BLaER1 treated with 17β-estradiol and CSF1 and Interleukin-3, amounts not matched to agents 10 nM and 100 nM (cell line): Measurements from ENCODE around the gene DDR2.

ENCODE experiments used
- H3K27ac ChIP-seq, 11 experiments: shearing (Covaris generic); formaldehyde crosslinking; 2 replicates each; pipeline ENCODE4 v1.8.1; 2022
- H3K27me3 ChIP-seq, 11 experiments: shearing (Covaris generic); formaldehyde crosslinking; 2 replicates each; pipeline ENCODE4 v1.8.1; 2022
- H3K36me3 ChIP-seq, 11 experiments: shearing (Covaris generic); formaldehyde crosslinking; 2 replicates each; pipeline ENCODE4 v1.8.1; 2022
- H3K4me1 ChIP-seq, 10 experiments: shearing (Covaris generic); formaldehyde crosslinking; 2 replicates each; pipeline ENCODE4 v1.8.1; 2022
- H3K4me2 ChIP-seq, 11 experiments: shearing (Covaris generic); formaldehyde crosslinking; 2 replicates each; pipeline ENCODE4 v1.8.1; 2022
- H3K4me3 ChIP-seq, 10 experiments: shearing (Covaris generic); formaldehyde crosslinking; 2 replicates each; pipeline ENCODE4 v1.8.1; 2022
- H3K9ac ChIP-seq, 11 experiments: shearing (Covaris generic); formaldehyde crosslinking; 2 replicates each; pipeline ENCODE4 v1.8.1; 2022
- H3K9me3 ChIP-seq, 11 experiments: shearing (Covaris generic); formaldehyde crosslinking; replicated peaks in 1 of 11; 2 replicates each; pipeline ENCODE4 v1.8.1; 2022
- H4K20me1 ChIP-seq, 11 experiments: shearing (Covaris generic); formaldehyde crosslinking; 2 replicates each; pipeline ENCODE4 v1.8.1; 2022
- Cebpa-rat ChIP-seq, 11 experiments: shearing (Covaris generic); IDR thresholded peaks; 2 replicates each; pipeline ENCODE4 v1.8.1; 2022

Gene DDR2

DNA sequence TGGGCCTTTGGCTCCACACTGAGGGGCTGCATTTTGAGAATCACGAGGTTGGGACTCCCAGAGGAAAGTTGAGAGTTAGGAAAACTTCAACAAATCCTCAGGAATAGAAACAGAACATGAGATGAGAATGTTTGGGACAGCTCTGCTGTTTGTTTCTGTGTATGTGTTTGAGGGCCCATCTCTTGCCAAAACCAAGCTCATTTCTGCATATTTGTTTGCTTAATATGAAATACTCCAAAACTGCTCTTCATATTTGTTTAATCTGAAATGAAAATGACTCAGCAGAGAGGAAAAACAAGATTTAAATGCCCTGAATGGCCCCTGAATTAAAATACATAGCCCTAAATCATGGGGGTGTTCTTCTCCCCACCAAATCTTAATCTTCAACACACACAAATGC lies 78.1 kb downstream of the DDR2 start:
- Histone ChIP-seq H3K4me1 (no peaks in the 10 kb centered on the region), H3K9me3 (no peaks in the 10 kb centered on the region), H3K4me2 (no peak overlapping the region), H3K27me3 (no peaks in the 10 kb centered on the region), H4K20me1 (no peaks in the 10 kb centered on the region), H3K4me3 (no peak overlapping the region), H3K27ac (no peak overlapping the region), H3K36me3 (no peaks in the 10 kb centered on the region), H3K9ac (no peak overlapping the region)
- TF ChIP-seq Cebpa-rat (IDR thresholded peaks at IDR 0.05): no peak

DNA sequence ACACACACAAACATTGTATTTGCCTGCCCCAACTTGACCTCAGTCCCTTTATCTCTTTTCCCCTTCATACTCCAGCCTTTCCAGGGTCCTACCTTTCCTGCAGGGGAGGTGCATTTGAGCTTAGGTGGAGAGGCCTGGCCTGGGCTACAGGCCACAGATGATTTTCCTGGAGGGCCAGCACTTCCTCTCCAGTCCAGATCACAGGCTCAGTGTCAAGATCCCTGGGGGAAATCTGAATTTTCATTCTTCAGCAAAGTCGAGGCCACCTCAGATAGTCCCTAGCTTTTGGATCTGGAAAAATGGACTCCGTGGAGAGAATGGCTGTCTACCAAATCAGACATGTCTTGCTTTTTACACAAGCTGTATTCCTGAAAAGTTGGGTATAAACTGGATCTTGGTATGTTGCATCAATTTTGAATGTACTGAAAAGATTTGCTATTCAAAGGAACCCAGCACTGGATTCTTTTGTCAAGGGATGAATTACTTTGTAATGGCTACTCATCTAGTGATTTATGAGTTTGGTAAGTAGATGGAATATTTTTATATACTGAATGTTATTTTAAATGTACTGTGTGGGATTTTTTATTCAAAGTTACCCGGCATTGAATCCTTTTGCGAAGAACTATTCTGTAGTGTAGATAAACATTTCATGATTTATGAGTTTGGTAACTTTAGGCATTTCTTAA lies 78.7 kb downstream of the DDR2 start:
- H3K27ac ChIP-seq: no peak overlapping the region
- H3K27me3 ChIP-seq: no peaks in the 10 kb centered on the region
- no peak overlapping the region for H3K4me2 ChIP-seq
- H3K9ac ChIP-seq: no peak overlapping the region
- no peak for TF ChIP-seq Cebpa-rat (IDR thresholded peaks at IDR 0.05)
- no peaks in the 10 kb centered on the region for H4K20me1 ChIP-seq
- H3K36me3 ChIP-seq: no peaks in the 10 kb centered on the region
- H3K9me3 ChIP-seq: no peaks in the 10 kb centered on the region
- H3K4me3 ChIP-seq: no peak overlapping the region
- H3K4me1 ChIP-seq: no peaks in the 10 kb centered on the region

DNA sequence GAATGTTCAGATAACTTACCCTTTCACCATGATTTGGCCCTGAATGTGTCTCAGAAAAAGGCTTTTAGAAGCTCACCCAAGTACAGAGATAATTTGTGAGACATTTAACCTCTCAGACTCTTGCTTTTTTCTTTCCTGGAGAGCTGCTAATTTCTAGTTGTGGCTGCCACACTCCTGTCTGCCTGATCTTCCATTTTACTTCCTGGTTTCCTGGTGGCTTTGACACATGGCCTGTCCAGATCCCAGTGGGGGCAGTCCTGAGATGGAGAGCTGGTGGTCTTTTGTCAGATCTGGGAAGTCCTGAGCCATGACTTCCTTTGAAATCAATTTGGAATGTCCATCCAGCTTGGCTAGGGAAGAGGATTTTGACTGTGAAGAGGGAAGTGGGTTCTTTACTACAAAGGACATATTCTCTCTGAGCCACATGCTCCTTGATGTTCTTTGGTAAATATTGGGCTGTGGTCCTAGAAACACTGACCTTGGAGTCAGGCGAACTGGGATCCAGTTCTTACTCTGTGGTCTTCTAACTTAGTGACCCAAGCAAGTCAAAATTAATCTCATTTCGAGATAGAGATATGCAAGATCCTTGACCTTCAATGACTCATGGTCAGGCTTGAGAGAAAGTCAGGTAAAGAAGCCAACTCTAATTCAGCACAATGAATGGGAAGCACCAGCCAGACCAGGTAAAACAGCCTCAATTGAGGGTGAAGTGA lies 80.2 kb downstream of the DDR2 start:
- H3K9ac ChIP-seq: no peak overlapping the region
- H3K4me2 ChIP-seq: no peak overlapping the region
- H3K27me3 ChIP-seq: no peaks in the 10 kb centered on the region
- H3K36me3 ChIP-seq: no peaks in the 10 kb centered on the region
- H3K4me3 ChIP-seq: no peak overlapping the region
- no peak for TF ChIP-seq Cebpa-rat (IDR thresholded peaks at IDR 0.05)
- H4K20me1 ChIP-seq: no peaks in the 10 kb centered on the region
- H3K9me3 ChIP-seq: no peaks in the 10 kb centered on the region
- H3K27ac ChIP-seq: no peak overlapping the region
- H3K4me1 ChIP-seq: no peaks in the 10 kb centered on the region

DNA sequence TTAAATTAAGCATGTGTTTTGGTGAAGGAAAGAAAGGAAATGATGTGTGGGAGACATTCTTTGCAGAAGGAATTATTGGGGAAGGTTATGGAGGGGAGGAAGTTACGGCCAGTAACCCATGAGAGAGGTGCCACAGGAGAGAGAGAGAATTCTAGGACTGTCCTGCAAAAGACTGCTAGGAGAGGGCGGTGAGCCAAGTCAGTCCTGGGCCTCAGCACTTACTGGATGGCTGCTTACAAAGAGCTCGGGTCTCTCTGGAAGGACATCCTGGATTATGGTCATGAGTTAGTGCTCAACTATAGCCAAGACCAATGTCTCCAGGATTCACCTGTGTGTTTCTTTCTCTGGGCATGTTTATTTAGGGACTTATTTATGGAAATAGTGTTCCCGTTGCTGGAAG lies 83.9 kb downstream of the DDR2 start:
- no peaks in the 10 kb centered on the region for H3K9me3 ChIP-seq
- H3K36me3 ChIP-seq: no peaks in the 10 kb centered on the region
- no peaks in the 10 kb centered on the region for H3K4me1 ChIP-seq
- no peak overlapping the region for H3K4me3 ChIP-seq
- no peaks in the 10 kb centered on the region for H4K20me1 ChIP-seq
- no peak overlapping the region for H3K9ac ChIP-seq
- H3K4me2 ChIP-seq: no peak overlapping the region
- H3K27ac ChIP-seq: no peak overlapping the region
- no peak for TF ChIP-seq Cebpa-rat (IDR thresholded peaks at IDR 0.05)
- no peaks in the 10 kb centered on the region for H3K27me3 ChIP-seq

DNA sequence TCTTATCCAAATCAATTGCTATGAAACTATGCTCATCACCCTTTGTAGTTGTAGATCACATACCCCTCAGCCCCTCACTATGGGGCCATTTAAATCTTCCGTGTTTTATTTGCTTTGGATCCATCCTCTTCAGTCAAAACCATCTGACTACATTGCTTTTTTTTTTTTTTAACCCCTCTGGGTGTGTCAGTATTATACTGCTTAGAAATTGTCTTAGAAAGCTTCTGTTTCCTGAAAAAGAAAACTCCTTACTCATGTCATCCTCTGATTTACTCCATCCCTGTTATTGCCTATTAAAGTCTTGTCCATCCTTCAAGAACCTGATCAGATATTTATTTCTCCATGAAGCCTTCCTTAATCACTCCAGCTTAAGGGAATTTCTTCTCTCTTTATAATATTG lies 84.3 kb downstream of the DDR2 start:
- Histone ChIP-seq H3K4me3 (no peak overlapping the region), H3K9ac (no peak overlapping the region), H3K36me3 (no peaks in the 10 kb centered on the region), H3K4me2 (no peak overlapping the region), H3K27ac (no peak overlapping the region), H3K27me3 (no peaks in the 10 kb centered on the region), H3K4me1 (no peaks in the 10 kb centered on the region), H4K20me1 (no peaks in the 10 kb centered on the region), H3K9me3 (no peaks in the 10 kb centered on the region)
- TF ChIP-seq Cebpa-rat (IDR thresholded peaks at IDR 0.05): no peak

DNA sequence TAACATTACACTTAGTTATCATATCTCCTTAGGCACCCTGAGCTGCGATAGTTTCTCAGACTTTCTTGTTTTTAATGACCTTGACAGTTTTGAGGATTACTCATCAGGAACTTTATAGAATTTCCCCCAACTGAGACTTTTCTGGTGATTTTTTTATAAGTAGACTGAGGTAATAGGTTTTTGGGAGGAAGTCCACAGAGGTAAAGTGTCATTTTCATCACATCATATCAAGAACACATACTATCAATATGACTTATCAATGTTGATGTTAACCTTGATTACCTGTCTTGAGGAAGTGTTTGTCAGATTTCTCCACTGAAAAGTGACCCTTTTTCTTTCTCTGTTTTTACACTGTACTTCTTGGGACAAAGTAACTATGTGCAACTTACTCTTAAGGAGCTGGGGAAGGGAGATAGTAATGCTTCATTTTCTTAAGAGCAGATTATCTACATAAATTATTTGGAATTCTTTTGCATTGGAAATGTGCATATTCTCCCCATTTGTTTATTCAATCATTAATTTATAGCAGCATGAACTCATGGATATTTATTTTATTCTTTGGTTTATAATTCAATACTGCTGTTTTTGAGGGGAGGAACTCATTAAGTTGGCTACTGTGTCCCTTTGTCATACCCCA lies 85.4 kb downstream of the DDR2 start:
- H3K9me3 ChIP-seq: no peaks in the 10 kb centered on the region
- no peak for TF ChIP-seq Cebpa-rat (IDR thresholded peaks at IDR 0.05)
- H3K4me2 ChIP-seq: no peak overlapping the region
- H3K4me3 ChIP-seq: no peak overlapping the region
- no peaks in the 10 kb centered on the region for H3K4me1 ChIP-seq
- no peaks in the 10 kb centered on the region for H3K36me3 ChIP-seq
- no peak overlapping the region for H3K9ac ChIP-seq
- no peaks in the 10 kb centered on the region for H4K20me1 ChIP-seq
- no peaks in the 10 kb centered on the region for H3K27me3 ChIP-seq
- H3K27ac ChIP-seq: no peak overlapping the region

DNA sequence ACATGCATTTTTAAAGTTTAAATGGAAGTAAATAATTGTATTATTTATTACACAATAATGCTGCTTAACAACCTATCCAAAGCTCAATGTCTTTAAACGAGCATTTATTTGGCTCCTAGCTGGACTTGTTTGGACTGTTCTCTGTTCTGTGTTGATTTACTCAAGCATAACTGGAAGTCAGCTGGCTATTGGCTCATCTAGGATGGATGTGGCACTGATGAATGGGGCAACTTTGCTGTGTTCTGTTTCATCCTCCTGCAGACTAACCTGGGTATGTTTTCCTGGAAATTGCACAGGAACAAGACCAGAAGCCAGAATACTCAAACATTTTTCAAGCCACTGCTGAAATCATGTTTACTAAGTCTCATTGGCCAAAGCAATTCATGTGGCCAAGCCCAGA lies 87.4 kb downstream of the DDR2 start:
- TF ChIP-seq Cebpa-rat (IDR thresholded peaks at IDR 0.05): peak in 1 of 11 experiments; percentile 49; a peak in 2 of 22 replicates
- H4K20me1 ChIP-seq: no peaks in the 10 kb centered on the region
- H3K27me3 ChIP-seq: no peaks in the 10 kb centered on the region
- no peaks in the 10 kb centered on the region for H3K36me3 ChIP-seq
- H3K4me1 ChIP-seq: no peaks in the 10 kb centered on the region
- no peak overlapping the region for H3K4me3 ChIP-seq
- no peak overlapping the region for H3K27ac ChIP-seq
- no peak overlapping the region for H3K9ac ChIP-seq
- H3K9me3 ChIP-seq: no peaks in the 10 kb centered on the region
- no peak overlapping the region for H3K4me2 ChIP-seq

DNA sequence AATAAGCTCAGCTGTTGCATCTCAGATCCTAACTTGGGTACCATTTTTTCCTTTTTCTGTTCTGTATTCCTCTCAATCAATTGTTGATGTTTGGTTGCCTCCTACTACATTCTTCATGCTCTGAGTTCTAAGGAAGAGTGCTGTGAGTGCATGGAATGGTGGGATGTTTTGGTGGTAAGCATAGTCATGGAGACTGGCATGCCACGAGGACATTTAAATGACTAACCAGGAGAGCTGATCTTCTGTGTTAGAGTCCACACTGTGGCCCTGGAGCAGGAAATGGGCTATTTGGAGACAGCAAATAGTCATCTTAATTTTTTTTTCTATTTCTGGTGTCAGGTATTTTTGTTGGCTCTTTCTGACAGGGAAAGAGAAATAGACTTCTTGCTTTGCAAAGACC lies 88.7 kb downstream of the DDR2 start:
- H3K27ac ChIP-seq: no peak overlapping the region
- H4K20me1 ChIP-seq: no peaks in the 10 kb centered on the region
- no peaks in the 10 kb centered on the region for H3K9me3 ChIP-seq
- no peaks in the 10 kb centered on the region for H3K27me3 ChIP-seq
- no peak for TF ChIP-seq Cebpa-rat (IDR thresholded peaks at IDR 0.05)
- no peaks in the 10 kb centered on the region for H3K4me1 ChIP-seq
- no peak overlapping the region for H3K9ac ChIP-seq
- no peak overlapping the region for H3K4me2 ChIP-seq
- no peak overlapping the region for H3K4me3 ChIP-seq
- H3K36me3 ChIP-seq: no peaks in the 10 kb centered on the region

DNA sequence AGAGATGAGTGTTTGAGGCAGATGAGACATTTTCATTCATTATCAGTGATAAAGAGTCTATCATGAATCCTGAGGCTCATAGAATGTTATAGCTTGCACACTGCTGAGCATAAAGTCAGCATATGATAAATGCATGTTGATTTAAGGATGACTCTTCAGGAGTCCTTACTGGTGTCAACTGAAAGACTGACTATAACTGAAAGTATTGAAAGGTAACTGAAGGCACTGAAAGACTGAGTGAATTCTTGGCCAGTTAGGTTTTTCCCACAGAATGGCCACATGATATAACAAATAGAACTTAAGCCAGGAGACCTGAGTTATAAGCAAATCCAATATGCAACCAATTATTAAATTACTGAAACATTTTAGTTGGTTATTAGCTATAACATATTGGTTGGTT lies 89.2 kb downstream of the DDR2 start:
- no peaks in the 10 kb centered on the region for H3K4me1 ChIP-seq
- TF ChIP-seq Cebpa-rat (IDR thresholded peaks at IDR 0.05): no peak
- H3K4me2 ChIP-seq: no peak overlapping the region
- no peak overlapping the region for H3K27ac ChIP-seq
- no peak overlapping the region for H3K9ac ChIP-seq
- no peaks in the 10 kb centered on the region for H3K27me3 ChIP-seq
- no peaks in the 10 kb centered on the region for H4K20me1 ChIP-seq
- no peak overlapping the region for H3K4me3 ChIP-seq
- H3K9me3 ChIP-seq: no peaks in the 10 kb centered on the region
- no peaks in the 10 kb centered on the region for H3K36me3 ChIP-seq

DNA sequence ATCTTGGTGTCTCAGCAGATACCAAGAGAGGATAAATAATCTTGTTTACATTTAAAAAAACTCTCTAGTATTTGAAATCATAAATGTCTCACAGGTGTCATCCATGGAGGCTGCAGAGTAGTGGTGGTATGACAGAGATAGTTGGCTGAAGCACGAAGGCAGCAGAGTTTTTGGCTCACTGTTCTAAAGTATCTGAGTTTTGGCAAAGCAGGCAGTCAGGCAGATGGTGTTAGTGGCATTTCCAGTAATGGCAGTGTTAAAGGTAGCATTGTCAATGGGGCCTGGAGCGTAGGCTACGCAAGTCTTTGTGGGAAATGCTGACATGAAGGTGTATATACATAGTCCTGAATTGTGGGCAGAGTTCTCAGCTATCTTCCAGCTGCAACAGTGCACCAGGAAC lies 89.8 kb downstream of the DDR2 start:
- Histone ChIP-seq H3K27ac (no peak overlapping the region), H3K27me3 (no peaks in the 10 kb centered on the region), H3K36me3 (no peaks in the 10 kb centered on the region), H3K9ac (no peak overlapping the region), H3K9me3 (no peaks in the 10 kb centered on the region), H3K4me1 (no peaks in the 10 kb centered on the region), H4K20me1 (no peaks in the 10 kb centered on the region), H3K4me3 (no peak overlapping the region), H3K4me2 (no peak overlapping the region)
- TF ChIP-seq Cebpa-rat (IDR thresholded peaks at IDR 0.05): no peak
